NB4 (cell line): Measurements from ENCODE around the gene OBSCN.

Experiments used
- POLR2A ChIP-seq: IDR thresholded peaks from 2 replicates; pipeline ENCODE4 v1.6.1; 2011; ENCODE audit warnings: mild to moderate bottlenecking; ENCODE audit not compliant: insufficient read length; ENCODE audit errors: extremely low read depth
- TF ChIP-seq, protein P1 (sequence below): IDR thresholded peaks from one replicate; pipeline ENCODE4 v1.5.1; 2012; ENCODE audit warnings: low read depth, low read length

DNA sequence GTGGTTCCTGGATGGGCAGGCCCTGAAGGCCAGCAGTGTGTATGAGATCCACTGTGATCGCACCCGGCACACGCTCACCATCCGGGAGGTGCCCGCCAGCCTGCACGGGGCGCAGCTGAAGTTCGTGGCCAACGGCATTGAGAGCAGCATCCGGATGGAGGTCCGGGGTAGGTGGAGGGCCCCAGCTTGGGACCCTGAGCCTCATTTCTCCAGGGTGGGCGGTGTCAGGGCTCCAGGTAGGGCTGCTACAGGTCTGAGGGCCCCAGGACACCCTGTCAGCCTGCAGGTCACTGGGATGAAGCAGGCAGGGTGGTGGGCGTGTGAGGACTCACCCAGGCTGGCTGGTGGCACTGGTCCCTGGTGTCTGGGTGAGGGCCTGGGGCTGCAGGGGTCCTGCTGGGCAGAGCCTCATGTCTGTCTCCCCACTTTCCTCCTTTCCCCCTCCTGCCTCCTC is 7.8 kb downstream of the OBSCN start:
- TF ChIP-seq, protein P1, sequence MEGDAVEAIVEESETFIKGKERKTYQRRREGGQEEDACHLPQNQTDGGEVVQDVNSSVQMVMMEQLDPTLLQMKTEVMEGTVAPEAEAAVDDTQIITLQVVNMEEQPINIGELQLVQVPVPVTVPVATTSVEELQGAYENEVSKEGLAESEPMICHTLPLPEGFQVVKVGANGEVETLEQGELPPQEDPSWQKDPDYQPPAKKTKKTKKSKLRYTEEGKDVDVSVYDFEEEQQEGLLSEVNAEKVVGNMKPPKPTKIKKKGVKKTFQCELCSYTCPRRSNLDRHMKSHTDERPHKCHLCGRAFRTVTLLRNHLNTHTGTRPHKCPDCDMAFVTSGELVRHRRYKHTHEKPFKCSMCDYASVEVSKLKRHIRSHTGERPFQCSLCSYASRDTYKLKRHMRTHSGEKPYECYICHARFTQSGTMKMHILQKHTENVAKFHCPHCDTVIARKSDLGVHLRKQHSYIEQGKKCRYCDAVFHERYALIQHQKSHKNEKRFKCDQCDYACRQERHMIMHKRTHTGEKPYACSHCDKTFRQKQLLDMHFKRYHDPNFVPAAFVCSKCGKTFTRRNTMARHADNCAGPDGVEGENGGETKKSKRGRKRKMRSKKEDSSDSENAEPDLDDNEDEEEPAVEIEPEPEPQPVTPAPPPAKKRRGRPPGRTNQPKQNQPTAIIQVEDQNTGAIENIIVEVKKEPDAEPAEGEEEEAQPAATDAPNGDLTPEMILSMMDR = no peak
- no peak for TF ChIP-seq POLR2A
